Fibroblast of skin of back (primary cell): ENCODE results near the gene CCL3. TPM values are rescaled to one million over a fixed set of nuclear protein-coding genes. Genes with fewer than 3 reads are reported as not detected.
A peak's percentile ranks its signal among the peaks of the same experiment; 100 is the strongest.
"Not testable (repeated sequence)": the region's sequence is repeated elsewhere in the genome, so short reads cannot be mapped to it uniquely, and the experiment has no call there.

Experiments used
- DNase-seq: peaks from one replicate; pipeline ENCODE4 v3.0.0-alpha.2; 2013
- polyA plus RNA-seq, 2 experiments: library from polyadenylated mRNA; unstranded; fragments of 120-200 nt; gene quantifications; one replicate each; pipeline ENCODE4 v1.2.1, GENCODE V29; 2013; ENCODE audit not compliant: insufficient read length in 2 of 2

The CCL3 gene
- not detected for polyA plus RNA-seq (2013, experiment 1 of 2; ENCODE audit: insufficient read length)
- polyA plus RNA-seq (2013, experiment 2 of 2; ENCODE audit: insufficient read length): not detected

DNA sequence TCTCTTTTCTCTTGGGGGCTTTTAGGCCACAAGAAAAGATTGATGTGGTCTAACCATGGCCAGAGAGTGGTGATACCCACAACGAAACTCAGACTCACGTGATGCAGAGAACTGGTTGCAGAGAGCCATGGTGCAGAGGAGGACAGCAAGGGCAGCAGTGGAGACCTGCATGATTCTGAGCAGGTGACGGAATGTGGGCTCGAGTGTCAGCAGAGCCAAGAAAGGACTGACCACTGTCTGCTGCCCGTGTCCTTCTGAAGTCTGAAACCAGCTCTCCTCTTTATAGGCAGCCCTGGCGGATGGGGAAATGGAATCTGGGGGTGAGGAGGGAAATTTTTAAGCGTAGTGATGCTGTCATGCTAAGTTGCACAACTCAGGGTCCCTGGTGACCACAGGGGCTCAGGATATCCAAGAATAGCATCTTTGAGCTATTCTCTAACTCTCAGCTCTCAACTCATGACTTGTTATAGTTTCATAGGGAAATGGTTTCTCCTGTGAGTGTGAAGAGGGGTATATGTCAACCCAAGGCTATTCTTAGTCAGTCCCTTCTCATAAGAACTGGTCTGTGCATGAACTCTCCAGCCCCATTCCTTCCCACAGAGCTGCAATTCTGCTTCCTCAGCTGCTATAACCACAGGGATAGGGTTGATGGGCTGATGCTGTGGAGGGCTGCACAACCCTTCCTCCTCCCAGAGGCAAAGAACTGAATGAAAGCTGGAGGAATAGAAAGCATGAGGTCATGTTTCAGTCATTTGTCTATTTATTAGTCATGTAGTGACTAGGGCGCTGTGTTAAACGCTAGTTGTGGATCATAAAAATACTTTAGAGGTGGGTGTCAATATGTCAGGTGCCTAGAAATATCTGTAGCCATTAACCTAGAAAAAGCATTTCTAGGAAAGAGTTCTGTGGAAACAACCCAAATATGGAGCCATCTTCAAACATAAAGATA lies at the start of gene CCL3:
Gene CCL3 (minus strand): TSS at position 256 of the 949 bp plus-strand sequence. CDS start 85 bp downstream, at position 171.
- DNase-seq: no peak

DNA sequence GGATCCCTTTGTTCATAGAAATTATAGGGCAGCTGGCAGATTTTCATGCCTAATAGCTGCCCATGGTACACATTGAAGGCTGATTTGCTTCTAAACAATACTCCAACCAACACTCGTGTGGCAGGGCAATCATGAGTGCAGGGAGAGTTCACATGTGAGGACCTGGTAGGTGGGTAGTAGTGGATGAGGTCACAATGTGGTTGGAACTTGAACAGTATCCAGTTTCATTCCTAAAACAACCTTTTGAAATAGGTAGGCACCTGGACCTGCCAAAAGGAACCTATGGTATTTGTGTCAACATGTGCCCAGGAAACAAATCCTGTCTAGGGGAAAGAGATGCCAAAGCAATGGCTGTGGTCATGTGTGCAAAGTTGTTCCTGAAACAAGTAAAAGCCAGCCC lies 46.5 kb upstream of the CCL3 start:
- no peak for DNase-seq

DNA sequence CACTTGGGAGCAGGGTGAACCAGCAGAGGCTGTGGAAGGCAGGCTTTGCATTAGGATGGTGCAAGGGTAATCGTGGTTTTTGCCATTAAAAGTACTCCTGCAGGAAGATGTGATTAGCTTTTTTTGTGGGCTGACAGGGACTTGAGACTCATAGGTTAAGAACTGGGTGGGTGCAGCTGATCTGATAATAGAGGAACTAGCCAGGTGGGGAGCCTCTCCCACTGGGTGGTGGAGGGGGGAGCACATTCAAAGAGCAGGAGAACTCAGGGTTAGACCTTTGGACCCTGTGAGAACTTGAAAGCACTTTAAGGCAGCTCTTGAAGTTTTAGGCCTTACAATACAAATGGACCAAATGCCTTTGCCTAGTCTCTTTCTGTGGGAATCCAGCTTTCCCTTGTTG lies 46.1 kb upstream of the CCL3 start:
- no peak for DNase-seq

DNA sequence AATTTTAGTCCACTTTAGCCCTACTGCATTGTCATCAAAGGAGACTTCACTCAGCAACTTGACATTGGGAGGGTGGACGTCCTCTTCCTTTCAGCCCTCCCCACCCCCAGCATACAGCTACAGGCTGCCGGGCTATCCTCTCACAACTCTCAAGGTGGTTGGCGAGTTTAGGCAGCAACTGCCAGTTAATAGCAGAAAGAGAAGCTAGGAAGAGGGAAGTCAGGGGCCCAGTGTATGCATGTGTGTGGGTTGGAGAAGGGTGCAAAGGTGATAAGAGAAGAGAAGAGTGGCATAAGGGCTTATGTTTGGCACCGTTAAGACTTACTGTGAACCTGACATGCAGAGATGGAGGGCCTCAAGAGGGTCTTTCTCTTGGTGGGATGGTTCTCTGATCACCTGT lies 45.5 kb upstream of the CCL3 start:
- DNase-seq: no peak

DNA sequence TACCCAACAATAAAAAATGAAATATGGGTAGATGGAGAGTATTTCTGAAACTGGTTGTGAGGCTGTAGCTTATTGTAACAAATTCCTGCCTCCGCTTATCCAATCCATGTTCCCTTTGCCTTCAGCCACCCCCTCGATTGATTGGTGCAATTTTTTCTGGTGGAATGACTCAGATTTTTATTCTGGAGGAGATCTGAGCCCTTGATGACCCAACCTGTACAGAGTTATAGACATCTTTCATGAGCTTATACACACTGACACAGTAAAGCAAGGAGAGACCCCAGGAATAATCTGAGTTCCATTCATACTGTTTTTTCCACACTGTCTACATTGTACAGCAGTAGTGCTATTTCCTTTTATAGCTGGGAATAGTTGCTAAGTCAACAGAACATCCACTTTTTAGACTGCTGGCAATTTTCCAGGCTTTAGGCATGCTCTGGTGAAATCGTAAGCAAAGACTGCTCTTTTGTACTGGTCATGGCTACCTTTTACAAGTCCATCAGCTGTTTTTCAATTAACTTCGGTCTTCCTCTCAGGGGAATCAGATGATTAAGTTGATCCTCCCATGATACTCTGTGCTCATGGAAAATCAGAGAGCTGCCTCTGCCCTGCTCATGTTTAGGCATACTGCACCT lies 43.8 kb upstream of the CCL3 start:
- DNase-seq: peak; percentile 30

DNA sequence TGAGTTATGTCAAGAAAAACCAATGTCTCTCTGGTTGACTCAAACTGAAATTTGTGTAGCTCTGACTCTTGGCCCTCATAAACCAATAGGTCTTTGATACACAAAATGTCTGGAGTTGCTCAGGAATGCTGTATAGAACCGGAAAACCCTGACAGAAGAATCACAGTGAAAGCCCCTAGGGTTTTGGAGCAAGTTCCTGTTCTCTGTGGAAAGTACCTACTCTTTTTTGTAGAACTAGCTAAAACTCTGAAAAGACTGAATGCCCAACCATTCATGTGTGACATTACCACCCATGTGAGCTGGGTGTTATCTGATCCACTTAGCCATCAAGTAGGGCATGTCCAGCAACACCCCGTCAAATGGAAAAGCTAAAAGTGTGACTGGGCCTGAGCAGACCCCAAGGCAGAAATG lies 42.5 kb upstream of the CCL3 start:
- DNase-seq: peak; percentile 15

DNA sequence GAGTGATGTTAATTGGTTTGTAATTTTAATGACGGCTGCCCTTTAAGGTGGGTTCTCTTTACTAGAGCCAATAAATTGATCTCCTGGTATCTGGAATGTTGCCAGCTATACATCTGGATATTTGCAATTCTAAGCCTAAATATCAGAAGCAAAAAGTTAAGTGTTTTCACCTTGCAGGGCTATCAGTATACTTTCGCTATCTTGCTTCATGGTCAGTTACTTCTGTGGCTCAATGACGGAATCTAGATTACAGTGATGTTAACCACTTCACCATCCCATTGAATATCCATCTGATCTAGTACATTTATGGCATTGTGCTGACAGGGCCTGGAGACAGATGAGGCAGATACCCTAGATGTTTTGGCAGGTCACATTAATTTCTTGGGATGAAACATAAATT lies 42.0 kb upstream of the CCL3 start:
- DNase-seq: no peak

DNA sequence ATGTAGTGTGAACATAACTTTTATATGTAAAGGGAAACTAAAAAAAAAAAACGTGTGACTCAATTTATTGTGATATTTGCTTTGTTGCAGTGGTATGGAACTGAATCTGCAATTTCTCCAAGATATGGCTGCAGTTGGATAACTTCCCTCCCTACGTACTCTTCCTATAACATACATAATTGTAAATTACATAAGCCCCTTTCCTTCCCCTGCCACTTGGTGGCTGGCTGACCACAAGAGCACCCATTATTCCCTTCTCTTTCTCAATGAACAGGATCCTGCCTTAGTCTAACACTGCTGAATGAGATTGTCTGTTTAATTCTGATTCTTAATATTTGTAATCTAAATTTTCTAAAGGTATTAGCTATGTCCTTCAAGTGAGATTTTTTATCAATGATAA lies 41.5 kb upstream of the CCL3 start:
- no peak for DNase-seq

DNA sequence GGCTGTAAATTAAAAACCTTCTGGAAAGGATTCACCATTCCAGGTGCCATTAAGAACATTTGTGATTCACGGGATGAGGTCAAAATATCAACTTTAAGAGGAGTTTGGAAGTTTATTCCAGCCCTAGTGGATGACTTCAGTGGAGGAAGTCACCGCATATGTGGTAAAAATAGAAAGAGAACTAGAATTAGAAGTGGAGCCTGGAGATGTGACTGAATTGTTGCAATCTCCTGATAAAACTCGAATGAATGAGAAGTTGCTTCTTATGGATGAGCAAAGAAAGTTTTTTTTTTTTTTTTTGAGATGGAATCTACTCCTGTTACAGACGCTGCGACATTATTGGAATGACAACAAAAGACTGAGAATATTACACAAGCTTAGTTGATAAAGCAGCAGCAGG lies 40.4 kb upstream of the CCL3 start:
- DNase-seq: no peak

DNA sequence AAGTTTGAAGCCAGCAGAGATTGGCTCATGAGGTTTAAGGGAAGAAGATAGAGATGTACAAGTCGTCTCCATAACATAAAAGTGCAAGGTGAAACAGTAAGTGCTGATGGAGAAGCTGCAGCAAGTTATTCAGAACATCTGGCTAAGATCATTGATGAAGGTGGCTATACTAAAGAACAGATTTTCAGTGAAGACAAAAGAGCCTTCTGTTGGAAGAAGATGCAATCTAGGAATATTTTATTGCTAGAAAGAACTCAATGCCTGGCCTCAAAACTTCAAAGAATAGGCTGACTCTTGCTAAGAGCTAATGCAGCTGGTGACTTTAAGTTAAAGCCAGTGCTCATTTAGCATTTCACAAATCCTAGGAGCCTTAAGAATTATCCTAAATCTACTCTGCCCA lies 39.7 kb upstream of the CCL3 start:
- no peak for DNase-seq

DNA sequence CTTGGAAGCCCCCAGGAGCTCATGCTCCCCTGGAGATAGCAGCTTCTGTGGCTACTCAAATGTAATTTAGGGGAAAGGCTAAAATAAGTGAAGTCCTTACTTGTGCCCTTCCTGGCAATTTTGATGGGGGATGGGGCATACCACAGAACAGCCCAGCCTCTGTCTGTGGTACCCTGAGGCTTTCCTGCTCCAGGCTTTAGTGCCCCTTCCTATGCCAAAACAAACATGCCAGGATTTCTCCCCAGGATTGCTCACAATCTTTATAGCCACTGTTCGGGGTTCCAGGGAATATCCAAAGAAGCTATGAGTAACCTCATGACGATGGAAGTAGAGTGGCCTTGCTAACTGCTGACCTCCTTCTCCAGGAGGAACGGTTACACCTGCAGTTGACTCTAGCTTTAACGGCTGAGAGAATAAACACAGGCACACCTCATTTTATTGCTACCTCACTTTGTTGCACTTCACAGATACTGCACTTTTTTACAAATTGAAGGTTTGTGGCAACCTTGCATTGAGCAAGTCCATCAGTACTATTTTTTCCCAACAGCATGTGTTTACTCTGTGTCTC lies 38.6 kb upstream of the CCL3 start:
- DNase-seq: peak; percentile 9

DNA sequence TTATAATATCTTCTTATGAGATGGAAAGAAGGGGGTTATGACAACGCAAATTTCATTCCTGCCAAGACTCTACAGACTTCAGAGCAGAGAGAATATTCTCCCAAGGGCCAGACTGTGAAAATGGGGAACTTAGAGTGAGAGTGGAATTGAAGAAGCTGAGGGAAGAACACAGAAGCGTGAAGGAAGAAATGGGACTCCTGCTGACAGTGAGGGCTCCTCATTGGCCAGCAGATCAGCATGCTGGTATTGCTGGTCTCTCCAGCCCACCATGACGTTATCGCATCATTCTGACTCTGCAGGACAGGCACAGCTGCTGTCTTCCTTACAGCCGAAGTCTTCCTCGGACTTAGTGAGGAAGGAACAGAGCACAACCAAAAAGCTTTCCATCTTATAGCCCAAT lies 38.0 kb upstream of the CCL3 start:
- DNase-seq: no peak

DNA sequence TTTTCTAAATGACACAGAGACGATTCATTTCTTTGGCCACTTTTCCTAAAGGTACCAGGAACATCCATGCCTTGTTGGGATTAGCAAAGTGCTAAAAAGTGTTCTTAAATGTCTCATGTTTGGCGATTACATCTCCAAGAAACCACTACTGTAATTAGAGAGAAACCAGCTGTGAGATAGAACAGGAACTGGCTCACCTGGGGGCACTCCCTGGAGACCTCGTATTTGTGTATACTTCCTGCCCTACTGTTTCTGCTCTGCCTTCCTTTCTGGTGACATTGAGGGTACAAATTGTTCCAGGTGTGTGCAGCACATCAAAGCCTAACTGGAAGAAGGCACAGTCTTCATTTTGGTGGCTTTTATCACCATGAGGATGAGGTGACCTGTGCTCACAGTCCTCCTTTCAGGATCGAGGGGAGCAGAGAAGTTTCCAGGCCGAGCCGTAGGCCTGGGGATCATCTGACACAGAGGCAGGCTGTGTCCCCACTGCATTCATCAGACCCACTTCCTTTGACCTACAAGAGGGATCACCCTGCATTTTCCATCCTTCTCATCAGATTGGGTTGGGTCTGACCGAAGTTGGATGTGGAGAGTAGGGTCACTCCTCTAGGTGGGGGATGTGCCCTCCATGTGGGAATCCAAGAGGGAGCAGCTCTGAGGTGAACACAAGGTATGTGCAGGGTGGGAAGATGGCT lies 37.4 kb upstream of the CCL3 start:
- DNase-seq: no peak

DNA sequence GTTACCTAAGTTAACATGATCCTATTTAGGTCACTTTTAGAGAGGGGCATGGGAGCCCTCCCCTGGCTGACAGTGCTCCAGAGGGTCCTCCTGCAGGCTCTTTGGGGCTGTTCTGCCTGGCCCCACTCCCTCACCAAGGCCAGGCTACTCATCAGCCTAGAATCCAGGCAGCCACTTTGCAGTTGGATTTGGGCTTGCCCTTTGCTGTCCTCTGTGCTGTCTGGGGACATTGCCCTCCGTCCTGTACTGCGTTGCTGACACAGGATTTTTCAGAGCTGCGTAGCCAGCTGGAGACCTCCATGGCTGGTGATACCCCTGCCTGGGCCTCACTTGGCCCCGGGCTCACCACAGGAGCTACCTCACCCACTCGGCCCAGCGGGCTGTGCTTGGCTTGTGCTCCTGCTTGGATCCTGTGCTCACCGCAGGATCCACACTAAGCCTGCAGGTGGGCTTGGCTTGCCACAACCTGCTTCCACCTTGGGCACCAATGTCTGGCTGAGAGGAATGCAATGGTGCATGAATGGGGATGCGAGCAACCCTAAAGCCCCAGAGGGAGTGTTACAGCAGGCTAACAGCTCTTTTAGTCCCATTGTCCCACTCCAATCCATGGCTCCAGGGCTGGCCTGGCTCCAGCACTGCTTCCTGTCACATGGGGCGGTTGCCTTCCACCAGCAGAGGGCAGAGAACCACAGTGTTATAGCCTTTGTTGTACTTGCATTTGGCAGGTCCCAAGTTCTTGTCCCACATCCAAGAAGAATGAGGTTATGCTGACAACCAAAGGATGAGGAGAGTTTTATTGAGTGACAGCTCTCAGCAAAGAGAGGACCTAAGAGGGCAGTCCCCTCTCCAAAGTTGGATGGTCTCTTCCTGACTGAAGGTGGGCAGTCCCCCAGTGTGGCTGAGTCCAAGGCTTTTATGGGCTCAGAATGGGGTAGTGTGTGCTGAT lies 35.2 kb upstream of the CCL3 start:
- no peak for DNase-seq

DNA sequence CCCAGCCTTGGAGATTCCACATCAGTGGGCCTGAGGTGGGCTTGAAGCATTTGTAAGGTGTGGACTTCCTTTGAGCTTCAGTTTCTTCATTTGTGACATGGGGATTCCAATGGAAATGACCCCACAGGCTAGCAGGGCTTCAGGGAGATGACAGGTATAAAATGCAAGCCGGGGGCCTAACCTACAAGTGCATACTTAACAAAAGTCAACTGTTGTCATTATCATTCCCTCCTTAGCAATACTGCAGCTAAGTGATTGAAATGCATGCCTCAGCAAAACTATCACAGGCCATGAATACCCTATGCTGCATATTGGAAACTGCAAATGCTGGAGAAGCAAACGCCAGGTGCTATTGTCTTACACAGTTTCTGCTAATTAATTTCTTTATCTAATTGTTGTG lies 33.5 kb upstream of the CCL3 start:
- no peak for DNase-seq

DNA sequence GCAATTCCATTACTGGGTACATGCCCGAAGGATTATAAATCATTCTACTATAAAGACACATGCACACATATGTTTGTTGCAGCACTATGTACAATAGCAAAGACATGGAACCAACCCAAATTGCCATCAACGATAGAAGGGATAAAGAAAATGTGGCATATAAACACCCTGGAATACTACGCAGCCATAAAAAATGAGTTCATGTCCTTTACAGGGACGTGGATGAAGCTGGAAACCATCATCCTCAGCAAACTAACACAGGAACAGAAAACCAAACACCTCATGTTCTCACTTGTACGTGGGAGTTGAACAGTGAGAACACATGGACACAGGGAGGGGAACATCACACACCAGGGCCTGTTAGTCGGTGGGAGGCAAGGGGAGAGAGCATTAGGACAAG lies 31.2 kb upstream of the CCL3 start:
- not testable (repeated sequence) for DNase-seq

DNA sequence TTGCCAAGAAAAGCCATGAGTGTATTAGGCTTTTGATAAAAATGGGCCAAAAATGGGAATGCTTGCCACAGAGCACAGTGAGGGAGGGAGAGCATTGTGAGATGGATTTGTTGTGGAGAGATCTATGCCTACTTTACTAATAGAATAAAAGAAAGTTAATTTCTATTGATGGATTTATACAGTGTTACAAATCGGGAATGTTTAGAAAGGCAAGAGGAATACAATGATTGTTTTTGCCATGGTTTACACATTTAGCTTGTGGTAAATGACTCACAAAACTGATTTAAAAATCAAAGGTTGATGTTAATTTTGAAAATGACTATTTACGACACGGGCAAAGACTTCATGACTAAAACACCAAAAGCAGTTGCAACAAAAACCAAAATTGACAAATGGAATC lies 30.3 kb upstream of the CCL3 start:
- no peak for DNase-seq

DNA sequence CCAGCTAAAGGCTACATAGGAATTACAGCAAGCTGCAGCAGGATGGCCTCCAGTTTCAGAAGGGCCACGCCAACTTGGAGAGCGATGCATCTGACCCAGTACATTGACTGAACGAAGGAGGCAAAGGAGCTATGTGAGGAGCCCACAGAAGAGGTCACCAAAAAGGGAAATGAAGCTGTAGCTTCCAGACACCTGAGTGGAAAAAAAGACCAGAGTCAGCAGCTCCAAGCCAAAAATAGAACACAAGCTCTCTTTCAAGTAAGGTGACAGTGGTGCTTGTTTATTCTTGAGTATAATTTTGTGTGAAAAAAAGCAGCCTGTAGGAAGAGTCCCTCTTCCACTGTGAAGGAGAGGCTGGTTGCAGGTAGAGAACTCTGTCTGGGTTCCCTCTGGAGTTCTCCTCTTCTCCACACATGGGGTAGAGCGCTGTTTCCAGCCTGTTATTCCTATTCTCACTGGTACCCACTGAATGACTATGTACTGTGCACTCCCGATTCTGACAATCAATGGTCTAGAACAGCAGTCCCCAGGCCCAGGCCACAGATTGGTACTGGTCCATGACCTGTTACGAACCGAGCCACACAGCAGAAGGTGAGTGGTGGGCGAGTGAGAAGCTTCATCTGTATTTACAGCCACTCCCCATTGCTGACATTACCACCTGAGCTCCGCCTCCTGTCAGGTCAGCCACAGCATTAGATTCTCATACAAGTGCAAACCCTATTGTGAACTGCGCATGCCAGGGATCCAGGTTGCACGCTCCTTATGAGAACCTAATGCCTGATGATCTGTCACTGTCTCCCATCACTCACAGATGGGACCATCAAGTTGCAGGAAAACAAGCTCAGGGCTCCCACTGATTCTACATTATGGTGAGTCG lies 28.8 kb upstream of the CCL3 start:
- no peak for DNase-seq

DNA sequence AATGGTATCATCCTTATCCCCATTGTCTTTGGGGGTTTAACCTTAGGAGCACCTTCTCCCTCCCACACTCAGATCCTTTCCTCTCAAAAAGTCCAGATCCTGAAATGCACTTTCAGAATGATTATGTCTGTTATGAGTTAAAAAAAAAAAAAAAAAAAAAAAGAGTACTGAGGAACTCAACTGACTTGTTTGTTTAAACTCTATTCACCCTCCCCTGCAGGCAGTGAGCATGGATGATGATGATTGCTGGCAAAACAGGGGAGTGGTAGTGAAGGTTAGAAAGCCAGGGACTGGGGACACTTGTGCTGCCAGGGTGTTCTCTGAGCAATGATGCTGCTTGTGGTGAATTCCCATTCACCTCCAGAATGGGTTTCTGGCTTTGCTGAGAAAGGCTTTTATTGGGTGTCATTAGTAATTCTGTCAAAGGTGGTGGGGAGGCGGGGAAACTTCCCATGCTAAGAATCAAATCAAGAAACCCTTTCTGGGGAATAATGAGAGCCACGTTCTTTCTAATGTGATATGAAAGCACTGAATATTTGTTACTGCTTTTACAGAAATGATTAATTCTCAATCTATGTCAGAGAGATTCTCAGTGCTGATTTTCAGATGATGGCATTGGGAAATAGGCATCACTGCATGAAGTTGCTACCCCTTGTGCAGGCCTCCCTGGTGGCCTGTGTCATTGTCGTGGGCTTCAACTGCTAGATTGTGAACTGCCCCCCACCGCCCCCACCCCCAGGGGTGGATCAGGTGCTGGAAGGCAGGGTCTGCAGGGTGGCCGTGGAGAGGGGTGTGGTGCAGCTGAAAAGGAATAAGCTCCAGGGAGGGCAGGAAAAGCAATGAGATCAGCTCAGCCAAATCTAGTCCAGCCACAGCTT lies 27.8 kb upstream of the CCL3 start:
- DNase-seq: no peak

DNA sequence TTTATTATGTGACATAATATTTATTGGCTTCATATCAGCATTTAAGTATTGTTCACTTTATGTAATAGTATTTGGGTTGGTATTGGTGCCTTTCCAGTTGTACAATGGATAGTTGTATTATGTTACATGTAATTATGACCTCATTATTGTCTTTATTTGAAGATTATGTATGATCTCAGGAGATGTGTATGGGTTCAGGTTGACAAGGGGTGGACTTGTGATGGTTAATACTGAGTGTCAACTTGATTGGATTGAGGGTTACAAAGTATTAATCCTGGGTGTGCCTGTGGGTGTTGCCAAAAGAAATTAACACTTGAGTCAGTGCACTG lies 25.7 kb upstream of the CCL3 start:
- not testable (repeated sequence) for DNase-seq
